ENCODE measurements around the gene GPNMB.
"Not testable (repeated sequence)": the region's sequence is repeated elsewhere in the genome, so short reads cannot be mapped to it uniquely, and the experiment has no call there.

GPNMB gene

DNA sequence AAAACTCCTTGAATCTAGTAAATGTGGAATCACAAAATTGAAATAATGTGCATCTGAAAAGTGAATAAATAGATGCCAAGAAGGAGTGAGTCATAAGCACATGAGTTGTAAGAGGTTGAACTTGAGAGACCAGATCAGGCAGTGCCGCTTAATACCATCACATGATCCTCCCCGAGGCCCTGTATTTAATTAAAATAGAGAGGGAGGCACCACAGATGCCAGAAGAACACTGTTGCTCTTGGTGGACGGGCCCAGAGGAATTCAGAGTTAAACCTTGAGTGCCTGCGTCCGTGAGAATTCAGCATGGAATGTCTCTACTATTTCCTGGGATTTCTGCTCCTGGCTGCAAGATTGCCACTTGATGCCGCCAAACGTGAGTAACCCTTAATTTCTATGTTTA lies at the start of gene GPNMB:
Gene GPNMB, plus strand, starts transcription at position 221 of the 400 bp plus-strand sequence. Its CDS starts 83 bp downstream, at position 304.
- H3K4me3 ChIP-seq (ENCODE audit: low read depth in 1 of 5, low read length in 5 of 5) = peak within 1 kb of the TSS; percentile 68 to 80 (median 79)
- H3K27me3 ChIP-seq (ENCODE audit: control insufficient read depth in 5 of 5, insufficient read depth in 4 of 5, low read length in 5 of 5) = peaks cover 4 to 30% (median 18%) of the 10 kb centered on the region in 5 donors
- peak within 1 kb of the TSS; percentile 82 for H3K27ac ChIP-seq (ENCODE audit: low read depth, low read length)
- H3K9me3 ChIP-seq (ENCODE audit: control insufficient read depth in 5 of 5, low read length in 5 of 5) = peaks cover 0 to 4% (median 0%) of the 10 kb centered on the region in 5 donors
- peak within 1 kb of the TSS in 4 of 5 donors; percentile 5 to 79 (median 54) for H3K9ac ChIP-seq (ENCODE audit: low read length in 5 of 5)
- H3K4me1 ChIP-seq (ENCODE audit: control insufficient read depth in 5 of 5, insufficient read depth in 5 of 5, low read length in 5 of 5) = peaks cover 0 to 31% (median 14%) of the 10 kb centered on the region in 5 donors
- H3K36me3 ChIP-seq (ENCODE audit: control insufficient read depth in 5 of 5, insufficient read depth in 5 of 5, low read length in 5 of 5) = peaks cover 0 to 3% (median 0%) of the 10 kb centered on the region in 5 donors

GRCh38 chr7:23197745-23198144 lies 48.8 kb upstream of the GPNMB start:
- not testable (repeated sequence) for H3K27ac ChIP-seq (ENCODE audit: low read depth, low read length); H3K9me3 ChIP-seq (ENCODE audit: control insufficient read depth in 5 of 5, low read length in 5 of 5); H3K4me3 ChIP-seq (ENCODE audit: low read depth in 1 of 5, low read length in 5 of 5); H3K4me1 ChIP-seq (ENCODE audit: control insufficient read depth in 5 of 5, insufficient read depth in 5 of 5, low read length in 5 of 5); H3K9ac ChIP-seq (ENCODE audit: low read length in 5 of 5); H3K27me3 ChIP-seq (ENCODE audit: control insufficient read depth in 5 of 5, insufficient read depth in 4 of 5, low read length in 5 of 5)
- H3K36me3 ChIP-seq (ENCODE audit: control insufficient read depth in 5 of 5, insufficient read depth in 5 of 5, low read length in 5 of 5) = peaks cover 19 to 54% (median 39%) of the 10 kb centered on the region in 5 donors

GRCh38 chr7:23200331-23200730 lies 46.2 kb upstream of the GPNMB start:
- peaks cover 19 to 41% (median 31%) of the 10 kb centered on the region in 5 donors for H3K36me3 ChIP-seq (ENCODE audit: control insufficient read depth in 5 of 5, insufficient read depth in 5 of 5, low read length in 5 of 5)
- H3K9me3 ChIP-seq (ENCODE audit: control insufficient read depth in 5 of 5, low read length in 5 of 5) = no peaks in the 10 kb centered on the region
- H3K9ac ChIP-seq (ENCODE audit: low read length in 5 of 5) = no peak overlapping the region
- no peak overlapping the region for H3K4me3 ChIP-seq (ENCODE audit: low read depth in 1 of 5, low read length in 5 of 5)
- no peak overlapping the region for H3K27ac ChIP-seq (ENCODE audit: low read depth, low read length)
- no peaks in the 10 kb centered on the region for H3K4me1 ChIP-seq (ENCODE audit: control insufficient read depth in 5 of 5, insufficient read depth in 5 of 5, low read length in 5 of 5)
- no peaks in the 10 kb centered on the region for H3K27me3 ChIP-seq (ENCODE audit: control insufficient read depth in 5 of 5, insufficient read depth in 4 of 5, low read length in 5 of 5)

GRCh38 chr7:23204241-23204640 lies 42.3 kb upstream of the GPNMB start:
- no peaks in the 10 kb centered on the region for H3K9me3 ChIP-seq (ENCODE audit: control insufficient read depth in 5 of 5, low read length in 5 of 5)
- H3K4me1 ChIP-seq (ENCODE audit: control insufficient read depth in 5 of 5, insufficient read depth in 5 of 5, low read length in 5 of 5) = peaks cover 0 to 8% (median 5%) of the 10 kb centered on the region in 5 donors

GRCh38 chr7:23205577-23205908 lies 41.0 kb upstream of the GPNMB start:
- Histone ChIP-seq H3K4me1 (ENCODE audit: control insufficient read depth in 5 of 5, insufficient read depth in 5 of 5, low read length in 5 of 5) (peaks cover 0 to 8% (median 5%) of the 10 kb centered on the region in 5 donors), H3K9me3 (ENCODE audit: control insufficient read depth in 5 of 5, low read length in 5 of 5) (no peaks in the 10 kb centered on the region), H3K9ac (ENCODE audit: low read length in 5 of 5) (no peak overlapping the region), H3K36me3 (ENCODE audit: control insufficient read depth in 5 of 5, insufficient read depth in 5 of 5, low read length in 5 of 5) (peaks cover 5 to 14% (median 11%) of the 10 kb centered on the region in 5 donors), H3K4me3 (ENCODE audit: low read depth in 1 of 5, low read length in 5 of 5) (peak overlapping the region in 4 of 5 donors; percentile 31 to 60 (median 52)), H3K27ac (ENCODE audit: low read depth, low read length) (no peak overlapping the region), H3K27me3 (ENCODE audit: control insufficient read depth in 5 of 5, insufficient read depth in 4 of 5, low read length in 5 of 5) (no peaks in the 10 kb centered on the region)

More at GRCh38 chr7:23204241-23204640, 42.3 kb upstream of the GPNMB start:
- Histone ChIP-seq H3K27me3 (ENCODE audit: control insufficient read depth in 5 of 5, insufficient read depth in 4 of 5, low read length in 5 of 5) (no peaks in the 10 kb centered on the region), H3K27ac (ENCODE audit: low read depth, low read length) (no peak overlapping the region), H3K4me3 (ENCODE audit: low read depth in 1 of 5, low read length in 5 of 5) (no peak overlapping the region), H3K9ac (ENCODE audit: low read length in 5 of 5) (no peak overlapping the region), H3K36me3 (ENCODE audit: control insufficient read depth in 5 of 5, insufficient read depth in 5 of 5, low read length in 5 of 5) (peaks cover 15 to 27% (median 24%) of the 10 kb centered on the region in 5 donors)

DNA sequence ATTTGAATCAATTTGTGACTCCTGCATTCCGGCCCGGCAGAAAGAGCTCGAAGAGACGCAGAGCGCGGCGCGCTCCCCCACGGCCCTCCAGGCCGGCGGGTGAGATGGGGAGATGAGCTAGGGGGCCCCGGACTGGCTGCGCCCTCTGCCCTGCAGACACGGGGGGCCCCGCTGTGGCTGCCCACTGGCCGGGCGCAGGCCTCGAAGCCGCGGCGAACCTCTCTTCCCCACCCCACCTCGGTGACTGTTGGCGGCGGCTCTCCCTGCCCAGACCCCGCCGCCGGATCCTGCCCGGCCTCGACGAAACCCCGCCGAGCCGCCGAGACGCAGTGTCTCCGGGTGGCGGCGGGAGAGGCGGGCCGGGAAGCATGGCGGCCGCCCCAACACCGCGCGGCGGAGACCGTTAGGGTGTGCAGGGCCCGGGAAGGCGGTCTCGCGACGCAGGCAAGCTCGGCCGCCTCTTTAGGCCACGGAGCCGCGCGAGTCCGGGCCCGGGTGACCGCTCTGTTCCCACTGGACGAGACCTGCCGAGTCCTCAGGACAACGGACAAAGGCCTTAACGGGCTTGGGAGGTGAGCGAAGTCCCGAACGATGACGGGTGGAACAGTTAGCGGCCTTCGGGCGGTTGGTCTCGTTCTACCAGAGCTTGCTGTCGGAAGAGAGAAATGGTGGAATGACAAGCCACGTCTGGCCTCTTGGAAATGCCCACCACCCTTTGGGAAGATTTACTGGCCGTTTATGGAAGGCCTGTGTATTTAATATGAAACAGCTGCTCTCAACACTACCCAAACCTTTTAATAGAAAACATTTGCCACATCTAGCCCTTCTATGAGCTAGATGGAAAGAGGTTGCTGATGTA lies 40.4 kb upstream of the GPNMB start:
- peak overlapping the region; percentile 31 to 69 (median 52) for H3K4me3 ChIP-seq (ENCODE audit: low read depth in 1 of 5, low read length in 5 of 5)
- peaks cover 3 to 8% (median 6%) of the 10 kb centered on the region in 5 donors for H3K36me3 ChIP-seq (ENCODE audit: control insufficient read depth in 5 of 5, insufficient read depth in 5 of 5, low read length in 5 of 5)
- H3K9me3 ChIP-seq (ENCODE audit: control insufficient read depth in 5 of 5, low read length in 5 of 5) = no peaks in the 10 kb centered on the region
- peak overlapping the region in 2 of 5 donors; percentile 33 to 54 for H3K9ac ChIP-seq (ENCODE audit: low read length in 5 of 5)
- peaks cover 0 to 10% (median 6%) of the 10 kb centered on the region in 5 donors for H3K4me1 ChIP-seq (ENCODE audit: control insufficient read depth in 5 of 5, insufficient read depth in 5 of 5, low read length in 5 of 5)
- H3K27ac ChIP-seq (ENCODE audit: low read depth, low read length) = no peak overlapping the region
- H3K27me3 ChIP-seq (ENCODE audit: control insufficient read depth in 5 of 5, insufficient read depth in 4 of 5, low read length in 5 of 5) = peaks cover 0 to 5% (median 0%) of the 10 kb centered on the region in 5 donors

DNA sequence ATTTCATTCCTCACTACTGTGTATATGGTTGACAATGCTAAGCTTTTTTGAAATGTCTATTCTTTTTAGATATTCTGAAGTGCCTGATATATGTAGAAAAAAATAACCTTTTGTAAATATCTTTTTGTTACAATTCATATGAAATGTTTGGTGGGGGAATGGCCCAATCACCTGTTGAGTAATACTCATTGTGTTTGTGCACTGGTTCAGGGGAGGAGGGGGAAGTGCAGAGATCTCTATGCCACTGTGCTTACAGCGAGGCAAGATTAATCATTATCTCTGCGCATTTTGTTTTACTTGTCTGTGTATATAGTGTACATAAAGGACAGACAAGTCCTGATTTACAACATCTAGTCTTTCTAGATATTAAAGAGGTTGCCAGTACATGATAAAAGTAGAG lies 39.6 kb upstream of the GPNMB start:
- H3K27me3 ChIP-seq (ENCODE audit: control insufficient read depth in 5 of 5, insufficient read depth in 4 of 5, low read length in 5 of 5) = peaks cover 0 to 5% (median 0%) of the 10 kb centered on the region in 5 donors
- no peaks in the 10 kb centered on the region for H3K36me3 ChIP-seq (ENCODE audit: control insufficient read depth in 5 of 5, insufficient read depth in 5 of 5, low read length in 5 of 5)
- no peak overlapping the region for H3K9ac ChIP-seq (ENCODE audit: low read length in 5 of 5)
- peaks cover 0 to 10% (median 6%) of the 10 kb centered on the region in 5 donors for H3K4me1 ChIP-seq (ENCODE audit: control insufficient read depth in 5 of 5, insufficient read depth in 5 of 5, low read length in 5 of 5)
- no peak overlapping the region for H3K27ac ChIP-seq (ENCODE audit: low read depth, low read length)
- H3K9me3 ChIP-seq (ENCODE audit: control insufficient read depth in 5 of 5, low read length in 5 of 5) = no peaks in the 10 kb centered on the region
- no peak overlapping the region for H3K4me3 ChIP-seq (ENCODE audit: low read depth in 1 of 5, low read length in 5 of 5)

DNA sequence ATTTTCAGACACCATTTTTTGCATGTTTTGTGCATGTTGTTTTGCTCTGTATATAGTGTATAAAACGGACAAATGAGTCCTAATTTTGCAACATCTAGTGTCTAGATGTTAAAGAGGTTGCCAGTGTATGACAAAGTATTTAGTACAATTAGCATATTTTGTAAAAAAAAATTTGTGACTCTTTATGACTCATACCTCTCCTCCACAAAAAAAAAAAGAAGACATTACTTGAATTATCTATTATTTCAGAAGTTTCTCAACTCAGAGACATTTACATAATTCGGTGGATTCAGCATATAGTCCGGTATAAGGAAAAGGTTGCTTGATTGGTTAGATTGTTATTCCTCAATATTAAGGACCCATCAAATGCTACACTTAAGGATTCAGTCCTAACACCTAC lies 38.7 kb upstream of the GPNMB start:
- Histone ChIP-seq H3K36me3 (ENCODE audit: control insufficient read depth in 5 of 5, insufficient read depth in 5 of 5, low read length in 5 of 5) (no peaks in the 10 kb centered on the region), H3K9me3 (ENCODE audit: control insufficient read depth in 5 of 5, low read length in 5 of 5) (no peaks in the 10 kb centered on the region), H3K4me3 (ENCODE audit: low read depth in 1 of 5, low read length in 5 of 5) (no peak overlapping the region), H3K27ac (ENCODE audit: low read depth, low read length) (no peak overlapping the region), H3K4me1 (ENCODE audit: control insufficient read depth in 5 of 5, insufficient read depth in 5 of 5, low read length in 5 of 5) (peaks cover 0 to 10% (median 6%) of the 10 kb centered on the region in 5 donors), H3K9ac (ENCODE audit: low read length in 5 of 5) (no peak overlapping the region), H3K27me3 (ENCODE audit: control insufficient read depth in 5 of 5, insufficient read depth in 4 of 5, low read length in 5 of 5) (peaks cover 0 to 5% (median 0%) of the 10 kb centered on the region in 5 donors)

- peaks cover 0 to 5% (median 0%) of the 10 kb centered on the region in 5 donors for H3K27me3 ChIP-seq (ENCODE audit: control insufficient read depth in 5 of 5, insufficient read depth in 4 of 5, low read length in 5 of 5)
- H3K9me3 ChIP-seq (ENCODE audit: control insufficient read depth in 5 of 5, low read length in 5 of 5) = no peaks in the 10 kb centered on the region
- no peak overlapping the region for H3K9ac ChIP-seq (ENCODE audit: low read length in 5 of 5)
- H3K4me3 ChIP-seq (ENCODE audit: low read depth in 1 of 5, low read length in 5 of 5) = no peak overlapping the region
- no peaks in the 10 kb centered on the region for H3K36me3 ChIP-seq (ENCODE audit: control insufficient read depth in 5 of 5, insufficient read depth in 5 of 5, low read length in 5 of 5)
- peaks cover 0 to 10% (median 6%) of the 10 kb centered on the region in 5 donors for H3K4me1 ChIP-seq (ENCODE audit: control insufficient read depth in 5 of 5, insufficient read depth in 5 of 5, low read length in 5 of 5)
- no peak overlapping the region for H3K27ac ChIP-seq (ENCODE audit: low read depth, low read length)
Observed at GRCh38 chr7:23208316-23208715, 38.3 kb upstream of the GPNMB start.

DNA sequence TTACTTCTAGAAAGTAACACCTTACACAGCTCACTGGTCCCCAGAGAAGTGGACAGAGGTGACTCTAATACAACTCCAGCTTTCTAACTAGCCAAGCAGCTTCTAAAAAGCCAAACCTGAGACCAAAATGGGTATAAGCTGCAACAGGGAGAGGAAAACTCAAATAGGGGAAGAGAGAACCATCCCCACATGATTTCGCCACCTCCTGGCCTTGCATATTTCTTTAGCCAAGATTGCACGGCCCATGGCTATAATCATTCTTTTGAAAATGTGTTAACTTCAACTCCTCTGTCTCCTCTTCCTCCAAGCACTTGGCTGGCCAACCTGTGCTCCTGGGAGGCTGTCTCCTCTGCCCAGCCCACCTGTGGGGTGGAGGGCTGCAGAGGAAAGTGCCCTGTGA lies 36.1 kb upstream of the GPNMB start:
- Histone ChIP-seq H3K9ac (ENCODE audit: low read length in 5 of 5) (no peak overlapping the region), H3K9me3 (ENCODE audit: control insufficient read depth in 5 of 5, low read length in 5 of 5) (no peaks in the 10 kb centered on the region), H3K4me1 (ENCODE audit: control insufficient read depth in 5 of 5, insufficient read depth in 5 of 5, low read length in 5 of 5) (peaks cover 0 to 10% (median 6%) of the 10 kb centered on the region in 5 donors), H3K36me3 (ENCODE audit: control insufficient read depth in 5 of 5, insufficient read depth in 5 of 5, low read length in 5 of 5) (no peaks in the 10 kb centered on the region), H3K27ac (ENCODE audit: low read depth, low read length) (no peak overlapping the region), H3K4me3 (ENCODE audit: low read depth in 1 of 5, low read length in 5 of 5) (no peak overlapping the region), H3K27me3 (ENCODE audit: control insufficient read depth in 5 of 5, insufficient read depth in 4 of 5, low read length in 5 of 5) (peaks cover 0 to 5% (median 0%) of the 10 kb centered on the region in 5 donors)

Measured in subcutaneous abdominal adipose tissue (tissue), 5 donors.